GM12891 (cell line): Measurements from ENCODE around the gene DLG5.

Experiments
- PAX5 ChIP-seq: IDR thresholded peaks from 2 replicates; pipeline ENCODE4 v1.6.1; 2011; ENCODE audit warnings: low read length, moderate library complexity, mild to moderate bottlenecking; ENCODE audit not compliant: insufficient read depth, severe bottlenecking
- POLR2A ChIP-seq: IDR thresholded peaks from 2 replicates; pipeline ENCODE4 v1.6.1; 2011; ENCODE audit warnings: low read depth, low read length, control low read depth
- POLR2AphosphoS5 ChIP-seq: IDR thresholded peaks from 2 replicates; pipeline ENCODE4 v1.6.1; 2011; ENCODE audit warnings: low read depth, low read length, control low read depth
- POU2F2 ChIP-seq: IDR thresholded peaks from 2 replicates; pipeline ENCODE4 v1.6.1; 2011; ENCODE audit warnings: low read depth, mild to moderate bottlenecking, control low read depth, low read length, moderate library complexity
- SPI1 ChIP-seq: IDR thresholded peaks from 2 replicates; pipeline ENCODE4 v1.6.1; 2011; ENCODE audit warnings: low read depth, low read length, control low read depth
- TAF1 ChIP-seq: IDR thresholded peaks from 2 replicates; pipeline ENCODE4 v1.6.1; 2011; ENCODE audit warnings: low read depth, low read length, control low read depth

GRCh38 chr10:77926566-77927401 is at the start of gene DLG5:
- no peak for TF ChIP-seq POLR2A
- no peak for TF ChIP-seq POLR2AphosphoS5
- TF ChIP-seq SPI1, result no peak
- no peak for TF ChIP-seq TAF1
- TF ChIP-seq POU2F2, result no peak
- TF ChIP-seq PAX5, result no peak
